Umbilical cord (tissue), 2 donors: ENCODE measurements around the gene DEPDC7. TPM values are rescaled to one million over a fixed set of nuclear protein-coding genes. Genes with fewer than 3 reads are reported as not detected.
A peak's percentile ranks its signal among the peaks of the same experiment; 100 is the strongest.
"Not testable (repeated sequence)": the region's sequence is repeated elsewhere in the genome, so short reads cannot be mapped to it uniquely, and the experiment has no call there.

ENCODE experiments used
- DNase-seq: peaks from one replicate; pipeline ENCODE4 v3.0.0-alpha.2; 2015; ENCODE audit warnings: low spot score
- total RNA-seq: library from RNA; depleted of rRNA; stranded (reverse); fragments of >200 nt; gene quantifications from one replicate; pipeline ENCODE4 v1.2.3, GENCODE V29; 2014; ENCODE audit warnings: low replicate concordance; ENCODE audit not compliant: insufficient read depth

The DEPDC7 gene
- total RNA-seq, result 6.5 TPM

- peak; percentile 80 for DNase-seq
These were observed at the start of gene DEPDC7 for GRCh38 chr11:33015621-33016551. Gene DEPDC7, plus strand, starts transcription at chr11:33015878. Its CDS starts 78 bp downstream, at chr11:33015956.

GRCh38 chr11:32968541-32968940, 47.1 kb upstream of the DEPDC7 start:
- no peak for DNase-seq

- DNase-seq, result not testable (repeated sequence)
These were observed 43.4 kb upstream of the DEPDC7 start for GRCh38 chr11:32972233-32972632.

- no peak for DNase-seq
These were observed 42.9 kb upstream of the DEPDC7 start for GRCh38 chr11:32972781-32973180.

- DNase-seq, result no peak
These were observed 33.1 kb upstream of the DEPDC7 start for GRCh38 chr11:32982626-32983025.

- DNase-seq, result no peak
These were observed 32.2 kb upstream of the DEPDC7 start for GRCh38 chr11:32983506-32983905.

GRCh38 chr11:32985600-32985999, 30.1 kb upstream of the DEPDC7 start:
- DNase-seq, result no peak

GRCh38 chr11:32987851-32988250, 27.8 kb upstream of the DEPDC7 start:
- DNase-seq, result no peak

GRCh38 chr11:32990481-32990880, 25.2 kb upstream of the DEPDC7 start:
- DNase-seq, result no peak

GRCh38 chr11:32991427-32991826, 24.3 kb upstream of the DEPDC7 start:
- DNase-seq, result no peak

GRCh38 chr11:32991898-32992297, 23.8 kb upstream of the DEPDC7 start:
- DNase-seq, result no peak

GRCh38 chr11:33000181-33000580, 15.5 kb upstream of the DEPDC7 start:
- peak; percentile 9 for DNase-seq

- no peak for DNase-seq
These were observed 14.4 kb upstream of the DEPDC7 start for GRCh38 chr11:33001281-33001680.

GRCh38 chr11:33001751-33002542, 13.7 kb upstream of the DEPDC7 start:
- DNase-seq, result no peak

- no peak for DNase-seq
These were observed 10.5 kb upstream of the DEPDC7 start for GRCh38 chr11:33005175-33005574.

GRCh38 chr11:33006010-33006409, 9.7 kb upstream of the DEPDC7 start:
- no peak for DNase-seq

- DNase-seq, result no peak
These were observed 1.9 kb upstream of the DEPDC7 start for GRCh38 chr11:33013755-33014154.

- no peak for DNase-seq
These were observed 976 bp downstream of the DEPDC7 start for GRCh38 chr11:33016654-33017053.

- DNase-seq, result no peak
These were observed 1.8 kb downstream of the DEPDC7 start for GRCh38 chr11:33017478-33017877.

GRCh38 chr11:33017965-33018364, 2.3 kb downstream of the DEPDC7 start:
- DNase-seq, result no peak

GRCh38 chr11:33018840-33019239, 3.2 kb downstream of the DEPDC7 start:
- DNase-seq, result no peak

- DNase-seq, result no peak
These were observed 5.8 kb downstream of the DEPDC7 start for GRCh38 chr11:33021501-33021900.

GRCh38 chr11:33021937-33022336, 6.3 kb downstream of the DEPDC7 start:
- peak; percentile 12 for DNase-seq
